ENCODE measurements around the gene DENND4A.

DNA sequence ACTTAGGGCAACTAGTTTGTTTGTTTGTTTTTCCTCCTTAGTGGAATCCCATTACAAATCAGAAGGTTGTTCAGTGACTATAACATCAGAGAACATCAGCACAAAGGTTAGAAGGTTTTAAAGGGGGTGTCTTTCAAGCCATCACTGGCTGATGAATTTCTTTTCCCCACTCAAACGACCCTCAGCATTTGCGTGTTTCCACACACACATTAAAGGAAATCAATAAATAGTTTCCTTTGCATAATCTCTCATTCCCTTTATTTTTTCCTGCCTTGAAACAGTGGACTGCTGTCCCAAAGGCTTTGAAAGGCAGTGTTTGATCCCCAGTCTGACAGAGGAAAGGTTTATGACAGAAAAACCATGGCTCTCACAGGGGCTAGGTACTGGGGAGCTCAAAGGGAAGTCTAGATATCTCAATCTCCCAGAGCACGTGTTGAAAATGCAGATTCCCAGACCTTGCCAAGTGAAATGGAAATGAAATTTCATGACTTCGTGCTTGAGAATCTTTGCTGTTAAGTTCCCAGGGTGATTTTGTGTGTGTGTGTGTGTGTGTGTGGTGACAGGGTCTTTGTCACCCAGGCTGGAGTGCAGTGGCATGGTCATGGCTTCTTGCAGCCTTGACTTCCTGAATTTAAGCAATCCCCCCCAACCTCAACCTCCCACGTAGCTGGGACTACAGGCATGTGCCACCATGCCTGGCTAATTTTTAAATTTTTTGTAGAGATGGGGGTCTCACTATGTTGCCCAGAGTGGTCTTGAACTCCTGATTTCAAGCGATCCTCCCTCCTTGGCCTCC is 178.9 kb downstream of the DENND4A start:
- TF ChIP-seq, protein P1, sequence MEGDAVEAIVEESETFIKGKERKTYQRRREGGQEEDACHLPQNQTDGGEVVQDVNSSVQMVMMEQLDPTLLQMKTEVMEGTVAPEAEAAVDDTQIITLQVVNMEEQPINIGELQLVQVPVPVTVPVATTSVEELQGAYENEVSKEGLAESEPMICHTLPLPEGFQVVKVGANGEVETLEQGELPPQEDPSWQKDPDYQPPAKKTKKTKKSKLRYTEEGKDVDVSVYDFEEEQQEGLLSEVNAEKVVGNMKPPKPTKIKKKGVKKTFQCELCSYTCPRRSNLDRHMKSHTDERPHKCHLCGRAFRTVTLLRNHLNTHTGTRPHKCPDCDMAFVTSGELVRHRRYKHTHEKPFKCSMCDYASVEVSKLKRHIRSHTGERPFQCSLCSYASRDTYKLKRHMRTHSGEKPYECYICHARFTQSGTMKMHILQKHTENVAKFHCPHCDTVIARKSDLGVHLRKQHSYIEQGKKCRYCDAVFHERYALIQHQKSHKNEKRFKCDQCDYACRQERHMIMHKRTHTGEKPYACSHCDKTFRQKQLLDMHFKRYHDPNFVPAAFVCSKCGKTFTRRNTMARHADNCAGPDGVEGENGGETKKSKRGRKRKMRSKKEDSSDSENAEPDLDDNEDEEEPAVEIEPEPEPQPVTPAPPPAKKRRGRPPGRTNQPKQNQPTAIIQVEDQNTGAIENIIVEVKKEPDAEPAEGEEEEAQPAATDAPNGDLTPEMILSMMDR (IDR thresholded peaks at IDR 0.05), result no peak
- TF ChIP-seq POLR2A (IDR thresholded peaks at IDR 0.05), result no peak
